ENCODE data around the gene TULP1. TPM values are rescaled to one million over a fixed set of nuclear protein-coding genes. Genes with fewer than 3 reads are reported as not detected.
"Not testable (repeated sequence)": the region's sequence is repeated elsewhere in the genome, so short reads cannot be mapped to it uniquely, and the experiment has no call there.

Gene TULP1
- total RNA-seq, 1 experiment from 2014 or later = not detected

GRCh38 chr6:35541836-35542235 lies 29.1 kb upstream of the TULP1 start:
- peaks cover 14% of the 10 kb centered on the region for H3K9me3 Mint-ChIP-seq (ENCODE audit: unreplicated experiment)
- DNase-seq (ENCODE audit: unreplicated experiment) = no peak
- CTCF ChIA-PET = interaction anchor here (1.8 kb wide), 1 partner anchor 10 kb away, joined by 7 read pairs; no protein-coding TSS in a partner anchor
- TF ChIP-seq CTCF (IDR thresholded peaks at IDR 0.05; ENCODE audit: unreplicated experiment) = no peak
- peaks cover 12% of the 10 kb centered on the region for H3K4me1 Mint-ChIP-seq (ENCODE audit: insufficient read depth, unreplicated experiment)
- H3K36me3 Mint-ChIP-seq (ENCODE audit: insufficient read depth, unreplicated experiment) = no peaks in the 10 kb centered on the region
- H3K27ac Mint-ChIP-seq (ENCODE audit: low read depth, unreplicated experiment) = no peak overlapping the region
- BruUV-seq (replicated peaks) = no TSS peak
- intact Hi-C loops (cut with micrococcal nuclease) = no loop called here
- H3K27me3 Mint-ChIP-seq (ENCODE audit: insufficient read depth, unreplicated experiment) = no peaks in the 10 kb centered on the region
- POLR2A ChIA-PET = interaction anchor here (1.0 to 1.1 kb wide), 2 partner anchors 11 to 19 kb away, joined by 3 read pairs; no protein-coding TSS in a partner anchor
- no peak overlapping the region for H3K4me3 Mint-ChIP-seq (ENCODE audit: unreplicated experiment)

GRCh38 chr6:35539223-35539622 lies 26.5 kb upstream of the TULP1 start:
- Mint-ChIP-seq H3K27ac (ENCODE audit: low read depth, unreplicated experiment) (no peak overlapping the region), H3K36me3 (ENCODE audit: insufficient read depth, unreplicated experiment) (no peaks in the 10 kb centered on the region), H3K9me3 (ENCODE audit: unreplicated experiment) (peaks cover 14% of the 10 kb centered on the region), H3K27me3 (ENCODE audit: insufficient read depth, unreplicated experiment) (peaks cover 8% of the 10 kb centered on the region), H3K4me1 (ENCODE audit: insufficient read depth, unreplicated experiment) (no peaks in the 10 kb centered on the region), H3K4me3 (ENCODE audit: unreplicated experiment) (no peak overlapping the region)
- ChIA-PET POLR2A (no interaction called here), CTCF (interaction anchor here (0.7 to 1.8 kb wide), 3 partner anchors 13 to 19 kb away, joined by 3 to 6 read pairs (median 4); no protein-coding TSS in a partner anchor)
- no peak for TF ChIP-seq CTCF (IDR thresholded peaks at IDR 0.05; ENCODE audit: unreplicated experiment)
- no TSS peak for BruUV-seq (replicated peaks)
- intact Hi-C loops (cut with micrococcal nuclease) = no loop called here
- DNase-seq (ENCODE audit: unreplicated experiment) = no peak

- H3K4me1 Mint-ChIP-seq (ENCODE audit: insufficient read depth, unreplicated experiment); POLR2A ChIA-PET; intact Hi-C loops (cut with micrococcal nuclease); BruUV-seq (replicated peaks); DNase-seq (ENCODE audit: unreplicated experiment); H3K36me3 Mint-ChIP-seq (ENCODE audit: insufficient read depth, unreplicated experiment); H3K27ac Mint-ChIP-seq (ENCODE audit: low read depth, unreplicated experiment); H3K4me3 Mint-ChIP-seq (ENCODE audit: unreplicated experiment); H3K9me3 Mint-ChIP-seq (ENCODE audit: unreplicated experiment): not testable (repeated sequence)
- CTCF ChIA-PET = interaction anchor here (1.2 to 1.8 kb wide), 2 partner anchors 16 to 201 kb away, joined by 6 to 8 read pairs; no protein-coding TSS in a partner anchor
- H3K27me3 Mint-ChIP-seq (ENCODE audit: insufficient read depth, unreplicated experiment) = peaks cover 12% of the 10 kb centered on the region
Measured at GRCh38 chr6:35535847-35536246, 23.2 kb upstream of the TULP1 start.

GRCh38 chr6:35534407-35535170 lies 21.9 kb upstream of the TULP1 start:
- ChIA-PET CTCF (interaction anchor here (2.6 kb wide), 1 partner anchor 17 kb away, joined by 8 read pairs; no protein-coding TSS in a partner anchor), POLR2A (no interaction called here)
- BruUV-seq (replicated peaks) = no TSS peak
- no peak for TF ChIP-seq CTCF (IDR thresholded peaks at IDR 0.05; ENCODE audit: unreplicated experiment)
- Mint-ChIP-seq H3K4me1 (ENCODE audit: insufficient read depth, unreplicated experiment) (no peaks in the 10 kb centered on the region), H3K27ac (ENCODE audit: low read depth, unreplicated experiment) (no peak overlapping the region), H3K4me3 (ENCODE audit: unreplicated experiment) (no peak overlapping the region), H3K9me3 (ENCODE audit: unreplicated experiment) (no peaks in the 10 kb centered on the region), H3K27me3 (ENCODE audit: insufficient read depth, unreplicated experiment) (peaks cover 12% of the 10 kb centered on the region), H3K36me3 (ENCODE audit: insufficient read depth, unreplicated experiment) (no peaks in the 10 kb centered on the region)
- intact Hi-C loops (cut with micrococcal nuclease) = no loop called here
- DNase-seq (ENCODE audit: unreplicated experiment) = no peak
